GM18502 (cell line): Measurements from ENCODE around the gene PSPC1.

Experiments used
- ATAC-seq: cut with Tn5 transposase; IDR thresholded peaks from one replicate; pipeline ENCODE4 v1.9.1; 2021; ENCODE audit warnings: mild to moderate bottlenecking; ENCODE audit not compliant: unreplicated experiment, poor library complexity

Gene PSPC1

GRCh38 chr13:19674898-19675297 is 107.8 kb downstream of the PSPC1 start:
- no peak for ATAC-seq

- no peak for ATAC-seq
Measured at GRCh38 chr13:19673473-19674430, 109.0 kb downstream of the PSPC1 start.

GRCh38 chr13:19672990-19673389 is 109.8 kb downstream of the PSPC1 start:
- ATAC-seq = no peak

GRCh38 chr13:19670147-19670546 is 112.6 kb downstream of the PSPC1 start:
- ATAC-seq = no peak

GRCh38 chr13:19668778-19669177 is 114.0 kb downstream of the PSPC1 start:
- ATAC-seq = no peak

GRCh38 chr13:19665427-19665859 is 117.3 kb downstream of the PSPC1 start:
- no peak for ATAC-seq

GRCh38 chr13:19664481-19665230 is 118.1 kb downstream of the PSPC1 start:
- no peak for ATAC-seq

- ATAC-seq = no peak
Measured at GRCh38 chr13:19663416-19663979, 119.2 kb downstream of the PSPC1 start.

- ATAC-seq = no peak
Measured at GRCh38 chr13:19661561-19661960, 121.2 kb downstream of the PSPC1 start.

- ATAC-seq = no peak
Measured at GRCh38 chr13:19661126-19661525, 121.6 kb downstream of the PSPC1 start.

- ATAC-seq = no peak
Measured at GRCh38 chr13:19658831-19659230, 123.9 kb downstream of the PSPC1 start.

GRCh38 chr13:19657872-19658591 is 124.7 kb downstream of the PSPC1 start:
- no peak for ATAC-seq
